Neural cell (in vitro differentiated cells): Measurements from ENCODE around the gene TBC1D10A.

Experiments used
- EZH2 ChIP-seq: fragments of 200-600, 300-800 bp; shearing (Covaris generic), sonication (generic); IDR thresholded peaks from 2 replicates; pipeline ENCODE4 v1.6.1; 2014; ENCODE audit warnings: antibody characterized with exemption, low read length, borderline replicate concordance, mild to moderate bottlenecking; ENCODE audit not compliant: insufficient read depth, poor library complexity, severe bottlenecking
- MXI1 ChIP-seq: fragments of 450-650 bp; conservative IDR thresholded peaks from 2 replicates; pipeline ENCODE4 v1.6.1; 2014; ENCODE audit warnings: antibody characterized with exemption, mild to moderate bottlenecking; ENCODE audit not compliant: poor library complexity, severe bottlenecking
- POLR2AphosphoS5 ChIP-seq: IDR thresholded peaks from 2 replicates; pipeline ENCODE4 v1.6.1; 2012
- RAD21 ChIP-seq: fragments of 450-650 bp; conservative IDR thresholded peaks from 2 replicates; pipeline ENCODE4 v1.6.1; 2014; ENCODE audit warnings: antibody characterized with exemption, mild to moderate bottlenecking, moderate library complexity
- SMC3 ChIP-seq: fragments of 450-650 bp; conservative IDR thresholded peaks from 2 replicates; pipeline ENCODE4 v1.6.1; 2014; ENCODE audit warnings: antibody characterized with exemption, mild to moderate bottlenecking, moderate library complexity; ENCODE audit not compliant: poor library complexity
- TF ChIP-seq, protein P1 (sequence below): fragments of 450-650 bp; IDR thresholded peaks from 2 replicates; pipeline ENCODE4 v1.5.1; 2014; ENCODE audit warnings: antibody characterized with exemption, mild to moderate bottlenecking, moderate library complexity; ENCODE audit not compliant: poor library complexity, severe bottlenecking
- TF ChIP-seq, protein P2 (sequence below): IDR thresholded peaks from 2 replicates; pipeline ENCODE4 v1.6.1; 2012; ENCODE audit warnings: borderline replicate concordance

DNA sequence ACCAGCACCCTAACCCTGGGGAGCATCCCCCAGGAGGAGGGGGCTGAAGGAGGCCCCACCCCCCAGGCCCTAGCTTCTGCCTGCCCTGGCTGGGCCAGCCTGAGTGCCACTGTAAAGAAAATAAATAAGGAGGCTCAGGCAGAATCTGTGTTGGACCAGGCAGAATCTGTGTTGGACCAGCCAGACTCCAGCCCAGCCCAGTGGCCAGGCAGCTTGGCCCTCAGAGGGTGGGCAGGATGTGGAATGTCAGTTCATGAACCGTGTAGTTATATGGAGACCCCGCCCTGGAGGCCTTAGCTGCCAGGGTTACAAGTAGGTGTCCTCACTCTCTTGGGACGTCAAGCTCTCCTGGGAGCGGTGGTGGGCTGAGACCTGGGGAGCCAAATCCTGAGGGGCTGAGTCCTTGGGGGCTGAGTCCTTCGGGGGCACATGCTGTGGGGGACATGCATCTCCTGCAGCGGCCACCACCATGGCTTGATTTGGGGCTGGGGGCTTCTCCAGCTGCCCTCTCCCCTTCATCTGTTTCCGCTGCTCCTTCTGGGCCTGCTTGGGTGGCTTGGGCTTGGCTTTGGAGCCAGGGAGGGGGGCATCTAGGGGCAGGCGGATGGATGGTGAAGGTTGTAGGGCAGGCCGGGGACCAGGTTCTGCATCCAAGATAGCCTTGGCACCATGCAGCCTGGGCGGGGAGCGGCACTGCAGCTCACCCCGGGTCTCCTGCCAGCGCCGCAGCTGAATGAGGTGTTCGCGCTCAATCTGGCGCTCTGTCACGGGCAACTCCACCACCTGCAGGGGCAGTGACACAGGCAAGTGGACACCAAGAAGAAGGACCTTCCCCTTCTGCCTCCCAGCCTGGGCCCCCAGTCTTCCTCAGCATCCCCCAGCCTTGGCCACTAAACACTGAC lies 34.4 kb downstream of the TBC1D10A start:
- no peak for TF ChIP-seq MXI1
- TF ChIP-seq, protein P1, sequence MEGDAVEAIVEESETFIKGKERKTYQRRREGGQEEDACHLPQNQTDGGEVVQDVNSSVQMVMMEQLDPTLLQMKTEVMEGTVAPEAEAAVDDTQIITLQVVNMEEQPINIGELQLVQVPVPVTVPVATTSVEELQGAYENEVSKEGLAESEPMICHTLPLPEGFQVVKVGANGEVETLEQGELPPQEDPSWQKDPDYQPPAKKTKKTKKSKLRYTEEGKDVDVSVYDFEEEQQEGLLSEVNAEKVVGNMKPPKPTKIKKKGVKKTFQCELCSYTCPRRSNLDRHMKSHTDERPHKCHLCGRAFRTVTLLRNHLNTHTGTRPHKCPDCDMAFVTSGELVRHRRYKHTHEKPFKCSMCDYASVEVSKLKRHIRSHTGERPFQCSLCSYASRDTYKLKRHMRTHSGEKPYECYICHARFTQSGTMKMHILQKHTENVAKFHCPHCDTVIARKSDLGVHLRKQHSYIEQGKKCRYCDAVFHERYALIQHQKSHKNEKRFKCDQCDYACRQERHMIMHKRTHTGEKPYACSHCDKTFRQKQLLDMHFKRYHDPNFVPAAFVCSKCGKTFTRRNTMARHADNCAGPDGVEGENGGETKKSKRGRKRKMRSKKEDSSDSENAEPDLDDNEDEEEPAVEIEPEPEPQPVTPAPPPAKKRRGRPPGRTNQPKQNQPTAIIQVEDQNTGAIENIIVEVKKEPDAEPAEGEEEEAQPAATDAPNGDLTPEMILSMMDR = no peak
- no peak for TF ChIP-seq EZH2
- no peak for TF ChIP-seq RAD21
- TF ChIP-seq, protein P2, sequence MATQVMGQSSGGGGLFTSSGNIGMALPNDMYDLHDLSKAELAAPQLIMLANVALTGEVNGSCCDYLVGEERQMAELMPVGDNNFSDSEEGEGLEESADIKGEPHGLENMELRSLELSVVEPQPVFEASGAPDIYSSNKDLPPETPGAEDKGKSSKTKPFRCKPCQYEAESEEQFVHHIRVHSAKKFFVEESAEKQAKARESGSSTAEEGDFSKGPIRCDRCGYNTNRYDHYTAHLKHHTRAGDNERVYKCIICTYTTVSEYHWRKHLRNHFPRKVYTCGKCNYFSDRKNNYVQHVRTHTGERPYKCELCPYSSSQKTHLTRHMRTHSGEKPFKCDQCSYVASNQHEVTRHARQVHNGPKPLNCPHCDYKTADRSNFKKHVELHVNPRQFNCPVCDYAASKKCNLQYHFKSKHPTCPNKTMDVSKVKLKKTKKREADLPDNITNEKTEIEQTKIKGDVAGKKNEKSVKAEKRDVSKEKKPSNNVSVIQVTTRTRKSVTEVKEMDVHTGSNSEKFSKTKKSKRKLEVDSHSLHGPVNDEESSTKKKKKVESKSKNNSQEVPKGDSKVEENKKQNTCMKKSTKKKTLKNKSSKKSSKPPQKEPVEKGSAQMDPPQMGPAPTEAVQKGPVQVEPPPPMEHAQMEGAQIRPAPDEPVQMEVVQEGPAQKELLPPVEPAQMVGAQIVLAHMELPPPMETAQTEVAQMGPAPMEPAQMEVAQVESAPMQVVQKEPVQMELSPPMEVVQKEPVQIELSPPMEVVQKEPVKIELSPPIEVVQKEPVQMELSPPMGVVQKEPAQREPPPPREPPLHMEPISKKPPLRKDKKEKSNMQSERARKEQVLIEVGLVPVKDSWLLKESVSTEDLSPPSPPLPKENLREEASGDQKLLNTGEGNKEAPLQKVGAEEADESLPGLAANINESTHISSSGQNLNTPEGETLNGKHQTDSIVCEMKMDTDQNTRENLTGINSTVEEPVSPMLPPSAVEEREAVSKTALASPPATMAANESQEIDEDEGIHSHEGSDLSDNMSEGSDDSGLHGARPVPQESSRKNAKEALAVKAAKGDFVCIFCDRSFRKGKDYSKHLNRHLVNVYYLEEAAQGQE = no peak
- TF ChIP-seq POLR2AphosphoS5 = no peak
- TF ChIP-seq SMC3 = no peak
